Activated naive CD4-positive, alpha-beta T cell treated with anti-CD3 and anti-CD28 coated beads, Interleukin-2, amount 50 U/mL, for 72 hours (primary cell): ENCODE data around the gene RASA4. TPM values are rescaled to one million over a fixed set of nuclear protein-coding genes. Genes with fewer than 3 reads are reported as not detected.
"Not testable (repeated sequence)": the region's sequence is repeated elsewhere in the genome, so short reads cannot be mapped to it uniquely, and the experiment has no call there.

Experiments used
- ATAC-seq, 2 donors: fragments of 150-1000 bp; cut with Tn5 transposase; 2 replicates each; pipeline ENCODE4 v1.10.0; 2021; ENCODE audit warnings: mild to moderate bottlenecking in 2 of 2, moderate library complexity in 2 of 2
- DNase-seq, 2 donors: peaks; one replicate each; pipeline ENCODE4 v3.0.0; 2021 to 2022; ENCODE audit warnings: low spot score in 2 of 2
- H3K27ac Mint-ChIP-seq, 2 donors: one replicate each; pipeline ENCODE4 v1.8.0; 2022; ENCODE audit warnings: mild to moderate bottlenecking in 2 of 2, mixed read lengths in 2 of 2
- H3K36me3 Mint-ChIP-seq, 2 donors: one replicate each; pipeline ENCODE4 v1.8.0; 2022; ENCODE audit warnings: mixed read lengths in 2 of 2
- H3K9me3 Mint-ChIP-seq, 2 donors: one replicate each; pipeline ENCODE4 v1.8.0; 2022; ENCODE audit warnings: mixed read lengths in 2 of 2
- total RNA-seq, 2 donors: library from RNA; stranded (reverse); gene quantifications; one replicate each; pipeline ENCODE4 v1.2.3, GENCODE V29; 2022

The RASA4 gene
- 10 to 100 TPM; 47.8 to 79.4 TPM for total RNA-seq

DNA sequence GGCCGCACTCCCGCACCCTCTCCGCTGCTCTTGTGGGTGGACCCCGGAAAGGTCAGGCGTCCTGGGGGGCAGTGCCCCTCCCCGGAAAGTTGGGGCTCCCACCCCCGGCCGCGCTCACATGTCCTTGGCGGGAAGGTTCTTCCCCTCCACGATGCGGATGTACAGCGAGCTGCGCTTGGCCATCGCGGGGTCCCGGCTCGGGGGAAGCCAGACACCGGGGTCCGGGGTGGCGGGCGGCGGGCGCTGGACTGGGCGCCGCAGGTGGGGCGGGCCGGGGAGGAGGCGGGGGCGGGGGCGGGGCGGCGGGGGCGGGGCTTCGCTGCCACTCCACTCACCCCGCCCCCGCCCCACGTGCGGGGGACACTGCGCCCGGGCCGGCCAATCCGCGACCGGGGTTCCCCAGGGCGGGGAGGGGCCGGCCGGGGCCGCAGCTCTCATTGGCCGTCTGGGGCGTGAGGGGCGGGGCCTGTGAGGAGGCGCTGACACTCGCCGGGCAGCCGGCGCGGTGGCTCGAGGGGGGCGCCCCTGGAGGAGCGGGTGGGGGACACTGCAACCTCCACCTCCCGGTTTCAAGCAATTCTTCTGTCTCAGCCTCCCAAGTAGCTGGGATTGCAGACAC, at the start of gene RASA4:
RASA4 (minus strand) TSS at position 250 of the 619 bp plus-strand sequence; CDS start at position 183, 67 bp downstream.
- not testable (repeated sequence) for H3K9me3 Mint-ChIP-seq, H3K36me3 Mint-ChIP-seq, H3K27ac Mint-ChIP-seq
- peak; percentile 87 to 95 for ATAC-seq
- DNase-seq: peak; percentile 54 to 61

DNA sequence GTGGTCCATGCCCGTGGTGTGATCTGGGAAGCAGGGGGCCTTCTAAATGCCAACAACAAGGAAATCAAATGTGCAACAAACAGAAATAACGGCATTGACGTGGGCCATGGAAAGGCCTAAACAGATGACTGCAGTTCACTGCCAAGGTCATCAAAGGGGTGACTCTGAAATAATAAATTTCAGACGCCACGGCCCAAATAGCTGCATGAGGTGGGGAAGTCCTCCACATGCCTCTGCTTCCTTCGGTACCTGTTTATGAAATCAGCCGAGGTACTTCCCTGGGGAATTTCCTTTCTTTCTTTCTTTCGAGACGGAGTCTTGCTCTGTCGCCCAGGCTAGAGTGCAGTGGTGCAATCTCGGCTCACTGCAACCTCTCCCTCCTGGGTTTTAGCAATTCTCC, 48.2 kb upstream of the RASA4 start:
- DNase-seq, H3K9me3 Mint-ChIP-seq, H3K27ac Mint-ChIP-seq, H3K36me3 Mint-ChIP-seq, ATAC-seq: not testable (repeated sequence)

DNA sequence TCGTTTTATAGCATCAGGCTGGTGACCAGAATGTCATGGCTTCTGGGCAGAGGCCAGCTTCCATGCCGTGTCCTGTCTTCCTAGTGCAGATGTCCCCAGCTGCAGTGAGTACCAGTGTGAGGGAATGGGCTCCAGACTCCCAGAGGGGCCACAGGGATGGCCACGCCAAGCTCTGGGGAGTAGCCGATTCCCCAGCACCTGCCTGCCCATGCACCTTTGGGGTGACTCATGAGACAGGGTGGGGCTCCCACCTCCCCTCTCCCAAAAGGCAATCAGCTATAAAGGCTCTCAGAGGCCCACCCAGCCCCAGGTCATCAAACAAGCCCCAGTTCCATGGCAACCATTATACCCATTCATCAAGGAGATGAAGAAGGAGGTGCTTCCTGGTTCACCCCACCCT, 33.4 kb upstream of the RASA4 start, which contains the start of gene SPDYE2B:
SPDYE2B (plus strand) TSS at position 396 of the 400 bp plus-strand sequence. CDS start 2,030 bp downstream, outside the sequence.
- DNase-seq, H3K36me3 Mint-ChIP-seq, H3K9me3 Mint-ChIP-seq, ATAC-seq, H3K27ac Mint-ChIP-seq: not testable (repeated sequence)

DNA sequence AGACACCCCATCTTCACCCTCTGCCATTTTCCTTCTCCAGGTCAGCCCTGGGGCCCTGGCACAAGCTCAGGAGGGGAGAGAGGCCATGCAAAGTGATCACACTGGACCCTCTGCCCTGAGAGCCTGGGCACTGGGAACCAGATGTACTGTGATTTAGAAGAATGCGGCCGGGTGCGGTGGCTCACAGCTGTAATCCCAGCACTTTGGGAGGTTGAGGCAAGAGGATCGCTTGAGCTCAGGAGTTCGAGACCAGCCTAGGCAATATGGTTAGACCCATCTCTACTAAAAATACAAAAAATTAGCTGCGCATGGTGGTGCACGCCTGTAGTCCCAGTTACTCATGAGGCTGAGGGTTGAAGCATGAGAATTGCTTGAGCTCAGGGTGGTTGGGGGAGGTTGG, 31.3 kb upstream of the RASA4 start:
- ATAC-seq: peak; percentile 22 to 27
- not testable (repeated sequence) for H3K9me3 Mint-ChIP-seq, H3K27ac Mint-ChIP-seq, H3K36me3 Mint-ChIP-seq, DNase-seq

DNA sequence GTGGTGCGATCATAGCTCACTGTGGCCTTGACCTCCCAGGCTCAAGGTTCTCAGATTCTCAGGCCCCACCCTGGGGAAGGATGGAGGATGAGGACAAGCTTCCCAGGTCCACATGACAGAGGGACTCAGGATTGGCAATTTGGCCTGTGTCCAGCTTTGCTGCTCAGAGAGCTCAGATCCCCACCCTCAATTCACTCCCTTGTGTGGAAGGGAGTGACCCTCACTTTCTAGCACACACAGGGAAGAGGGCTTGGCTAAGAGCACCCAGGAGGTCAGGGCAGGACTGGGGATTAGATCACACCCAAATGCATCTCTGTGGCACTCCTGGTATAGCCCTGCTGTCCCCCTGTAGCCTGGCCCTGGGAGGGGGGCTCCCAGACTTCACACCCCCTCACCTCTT, 26.8 kb upstream of the RASA4 start:
- H3K36me3 Mint-ChIP-seq, H3K9me3 Mint-ChIP-seq, H3K27ac Mint-ChIP-seq, DNase-seq, ATAC-seq: not testable (repeated sequence)

DNA sequence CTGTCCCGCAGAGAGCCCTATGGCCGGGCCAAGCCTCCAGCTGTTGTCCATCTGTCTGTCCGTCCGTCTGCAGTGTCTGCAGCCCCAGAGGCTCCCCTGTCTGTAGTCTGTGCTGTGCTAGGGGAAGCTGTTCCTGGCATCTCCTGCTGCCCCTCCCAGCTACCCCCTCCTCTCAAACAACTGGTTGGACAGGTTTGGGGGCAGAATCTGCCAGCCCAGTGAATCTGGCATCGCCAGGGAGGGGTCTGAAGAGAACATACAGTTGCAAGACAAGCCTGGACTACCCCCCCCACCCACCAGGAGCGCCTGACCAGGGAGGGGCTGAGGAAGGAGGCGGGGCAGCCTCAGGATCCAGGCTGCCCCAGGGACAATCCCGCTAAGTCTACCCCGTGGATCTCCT, 26.1 kb upstream of the RASA4 start, which contains the start of gene UPK3BL1:
UPK3BL1 (minus strand) TSS at position 101 of the 400 bp plus-strand sequence; CDS start at position 51, 50 bp downstream.
- not testable (repeated sequence) for DNase-seq, H3K36me3 Mint-ChIP-seq, H3K9me3 Mint-ChIP-seq, H3K27ac Mint-ChIP-seq, ATAC-seq

DNA sequence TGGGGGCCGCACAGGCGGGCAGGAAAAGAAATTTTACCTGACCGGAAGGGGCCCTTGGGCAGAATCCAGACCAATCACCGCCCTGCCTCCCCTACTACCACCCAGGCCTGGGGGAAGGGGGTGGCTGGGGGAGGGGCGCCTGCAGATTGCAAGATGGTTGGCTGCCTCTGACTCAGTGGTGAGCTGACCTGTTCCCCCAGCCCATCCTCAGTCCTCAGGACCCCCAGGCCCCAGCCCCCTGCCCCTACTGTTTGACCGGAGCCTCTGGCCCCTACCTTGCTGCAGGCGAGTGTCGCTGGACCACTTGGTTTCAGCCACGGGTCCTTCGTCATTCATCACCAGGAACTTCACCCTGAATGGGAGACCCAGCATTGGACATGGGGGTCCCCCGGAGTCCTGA, 22.3 kb upstream of the RASA4 start:
- not testable (repeated sequence) for DNase-seq, H3K9me3 Mint-ChIP-seq, H3K36me3 Mint-ChIP-seq, H3K27ac Mint-ChIP-seq
- peak; percentile 15 to 17 for ATAC-seq

DNA sequence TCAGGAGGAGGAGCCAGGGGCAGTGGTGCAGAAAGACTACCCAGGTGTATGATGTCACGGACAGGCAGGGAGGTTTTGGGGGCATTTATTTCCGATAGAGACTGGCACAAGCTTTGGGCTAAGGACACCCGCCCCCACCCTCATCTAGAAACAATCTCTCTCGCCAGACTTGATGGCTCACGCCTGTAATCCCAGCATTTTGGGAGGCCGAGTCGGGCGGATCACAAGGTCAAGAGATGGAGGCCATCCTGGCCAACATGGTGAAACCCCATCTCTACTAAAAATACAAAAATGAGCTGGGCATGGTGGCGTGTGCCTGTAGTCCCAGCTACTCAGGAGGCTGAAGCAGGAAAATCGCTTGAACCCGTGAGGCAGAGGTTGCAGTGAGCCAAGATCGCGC, 20.4 kb upstream of the RASA4 start:
- H3K36me3 Mint-ChIP-seq, H3K27ac Mint-ChIP-seq, H3K9me3 Mint-ChIP-seq, DNase-seq, ATAC-seq: not testable (repeated sequence)

DNA sequence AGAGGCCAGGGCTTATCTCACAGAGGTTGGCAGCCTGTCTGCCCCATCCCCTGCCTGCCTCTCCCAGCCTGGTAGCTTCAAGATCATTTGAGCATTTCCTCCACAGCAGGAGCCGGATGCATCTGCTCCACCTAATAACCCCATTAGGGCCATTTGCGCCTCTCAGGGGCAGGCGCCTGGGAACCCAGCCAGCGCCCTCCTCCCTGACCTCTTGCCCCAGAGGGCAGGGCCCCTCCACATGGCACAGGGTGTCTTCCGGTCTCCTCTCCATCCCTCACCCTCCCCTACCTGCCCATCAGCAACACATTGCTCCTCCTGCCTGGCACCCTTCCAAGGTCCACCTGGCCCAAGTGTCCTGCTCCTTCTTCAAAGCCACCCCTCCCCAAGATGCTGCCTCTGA, 18.8 kb upstream of the RASA4 start:
- H3K27ac Mint-ChIP-seq, DNase-seq, H3K9me3 Mint-ChIP-seq, ATAC-seq, H3K36me3 Mint-ChIP-seq: not testable (repeated sequence)

DNA sequence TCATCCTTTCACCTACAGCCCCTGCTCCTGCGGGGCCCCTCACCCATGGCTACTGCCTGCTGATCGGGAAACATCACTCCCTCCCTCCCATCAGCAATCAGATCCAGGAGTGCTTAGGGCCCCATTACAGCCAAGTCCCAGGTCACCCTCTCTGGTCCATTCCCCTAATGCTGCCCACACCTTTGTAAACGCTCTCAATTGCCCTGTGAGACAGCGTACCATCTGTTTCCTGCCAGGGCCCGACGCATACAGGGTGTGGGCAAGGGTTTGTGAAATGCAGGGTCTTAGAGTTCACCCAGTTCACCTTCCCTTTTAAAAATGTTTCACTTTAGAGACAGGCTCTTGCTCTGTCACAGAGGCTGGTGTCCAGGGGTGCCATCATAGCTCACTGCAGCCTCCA, 17.7 kb upstream of the RASA4 start:
- not testable (repeated sequence) for H3K36me3 Mint-ChIP-seq, H3K27ac Mint-ChIP-seq, DNase-seq, ATAC-seq, H3K9me3 Mint-ChIP-seq

DNA sequence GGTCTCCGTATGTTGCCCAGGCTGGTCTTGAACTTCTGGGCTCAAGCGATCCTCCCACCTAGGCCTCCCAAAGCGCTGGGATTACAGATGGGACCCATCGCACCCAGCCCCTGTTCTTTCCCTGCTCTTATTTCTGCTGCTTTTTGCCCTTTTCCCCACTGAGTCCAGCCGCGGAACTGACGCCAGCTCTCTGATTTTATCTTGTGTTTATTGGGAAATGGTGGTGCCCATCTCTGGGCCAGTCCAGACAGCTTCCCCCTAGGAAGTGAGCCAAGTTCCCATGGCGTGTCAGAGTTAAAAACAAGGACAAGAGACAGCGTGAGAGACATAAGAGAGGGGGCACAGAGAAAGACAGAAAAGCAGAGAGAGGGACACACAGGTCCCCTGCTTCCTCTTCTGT, 14.1 kb upstream of the RASA4 start:
- not testable (repeated sequence) for H3K36me3 Mint-ChIP-seq, H3K9me3 Mint-ChIP-seq, DNase-seq, H3K27ac Mint-ChIP-seq, ATAC-seq

DNA sequence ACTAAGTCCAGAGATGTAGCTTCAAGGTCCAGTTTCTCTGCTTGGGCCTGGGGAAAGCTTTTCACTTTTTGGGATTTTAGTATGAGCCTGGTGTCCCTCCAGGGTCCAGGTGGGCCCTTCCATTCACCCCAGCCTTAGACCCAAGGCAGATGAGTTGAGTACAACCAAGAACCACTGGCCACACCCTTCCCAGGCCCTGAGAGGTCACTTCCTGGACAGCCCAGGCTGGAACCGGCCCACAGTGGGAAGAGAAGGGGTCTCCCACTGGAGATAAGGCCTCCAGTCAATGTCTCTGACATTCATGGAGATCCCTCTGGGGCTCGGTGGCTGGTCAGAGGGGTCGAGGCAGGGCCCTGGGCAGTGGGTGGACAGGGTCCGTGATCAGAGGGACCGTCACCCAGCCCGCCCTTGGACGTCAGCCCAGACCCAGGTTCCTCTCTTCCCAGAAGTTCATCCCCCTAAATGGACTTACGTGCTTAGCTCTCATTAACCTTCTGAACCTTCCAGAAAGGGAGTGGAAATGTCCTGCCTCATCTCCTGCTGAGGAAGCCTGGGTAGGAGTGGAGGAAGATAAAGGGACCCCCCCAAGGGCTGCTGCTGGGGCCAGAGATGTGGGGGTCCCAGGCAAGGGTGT, 10.8 kb upstream of the RASA4 start:
- H3K27ac Mint-ChIP-seq, H3K36me3 Mint-ChIP-seq, DNase-seq, H3K9me3 Mint-ChIP-seq, ATAC-seq: not testable (repeated sequence)

DNA sequence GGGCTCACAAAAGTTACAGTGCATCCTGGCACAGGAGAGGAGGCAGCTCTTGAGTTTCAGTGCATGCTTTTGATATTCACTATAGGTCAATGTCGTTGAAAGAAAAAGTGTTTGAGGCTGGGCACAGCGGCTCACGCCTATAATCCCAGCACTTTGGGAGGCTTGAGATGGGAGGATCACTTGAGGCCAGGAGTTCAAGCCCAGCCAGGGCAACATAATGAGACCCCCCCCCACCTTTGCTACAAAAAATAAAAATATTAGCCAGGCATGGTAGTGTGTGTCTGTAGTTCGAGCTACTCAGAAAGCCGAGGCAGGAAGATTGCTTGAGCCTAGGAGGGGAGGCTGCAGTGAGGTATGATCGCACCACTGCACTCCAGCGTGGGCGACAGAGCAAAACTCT, 1.6 kb upstream of the RASA4 start:
- not testable (repeated sequence) for ATAC-seq

DNA sequence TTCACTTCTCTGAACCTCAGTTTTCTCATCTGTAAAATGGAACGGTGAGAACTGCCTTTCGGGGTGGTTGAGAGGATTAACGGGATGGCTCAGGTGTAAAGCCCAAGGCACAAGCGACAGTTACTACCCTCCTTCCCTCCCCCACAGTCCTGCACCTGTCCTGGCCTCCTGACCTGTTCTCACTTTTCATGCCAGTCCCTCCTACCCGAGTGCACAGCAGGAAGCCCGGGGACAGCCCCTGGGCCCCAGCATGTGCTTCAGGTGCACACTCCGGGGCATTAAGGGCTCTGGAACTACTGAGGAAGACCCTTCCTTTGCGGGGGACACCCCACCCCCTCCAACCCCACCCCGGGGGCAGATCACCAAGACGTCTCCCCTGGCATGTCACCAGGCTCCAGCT, 626 bp downstream of the RASA4 start:
- H3K36me3 Mint-ChIP-seq, H3K27ac Mint-ChIP-seq, DNase-seq, H3K9me3 Mint-ChIP-seq: not testable (repeated sequence)
- peak in 1 of 2 donors; percentile 42 for ATAC-seq

More for the DNA sequence above, 1.6 kb upstream of the RASA4 start:
- not testable (repeated sequence) for H3K36me3 Mint-ChIP-seq, DNase-seq, H3K27ac Mint-ChIP-seq, H3K9me3 Mint-ChIP-seq

DNA sequence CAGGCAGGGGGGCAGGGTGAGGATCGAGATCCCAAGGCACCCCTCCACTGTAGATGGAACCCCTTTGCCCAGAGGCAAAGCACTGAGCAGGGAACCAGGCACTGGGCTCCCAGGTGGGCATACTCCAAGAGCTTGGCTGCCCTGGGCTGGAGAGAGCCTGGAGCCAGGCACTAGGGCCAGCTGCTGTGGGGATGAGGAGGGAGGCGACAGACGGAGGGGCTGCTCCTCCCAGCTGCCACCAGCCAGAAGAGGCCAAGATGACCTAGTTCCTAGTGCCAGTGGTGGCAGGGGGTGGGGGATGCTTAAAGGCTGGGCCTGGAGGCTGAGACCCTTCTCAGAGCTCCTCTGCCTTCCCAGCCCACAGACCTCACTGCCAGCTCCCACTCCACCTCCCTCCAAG, 1.7 kb downstream of the RASA4 start:
- H3K27ac Mint-ChIP-seq, H3K9me3 Mint-ChIP-seq, DNase-seq, ATAC-seq, H3K36me3 Mint-ChIP-seq: not testable (repeated sequence)

DNA sequence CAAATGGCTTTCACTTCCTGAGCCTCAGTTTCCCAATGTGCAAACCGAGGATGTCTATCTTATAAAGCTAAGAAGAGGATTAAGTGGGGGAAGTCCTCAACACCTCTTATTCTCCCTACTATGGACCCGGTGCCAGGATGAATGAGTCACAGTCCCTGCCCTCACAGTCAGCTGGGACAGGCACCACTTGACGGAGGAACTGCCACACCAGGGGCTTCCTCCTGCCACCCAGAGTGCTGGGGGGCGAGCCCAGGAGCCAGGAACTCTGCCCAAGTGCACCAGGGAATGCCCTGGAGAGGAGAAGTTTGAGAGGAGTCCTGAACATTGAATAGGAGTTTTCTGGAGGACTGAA, 2.2 kb downstream of the RASA4 start:
- not testable (repeated sequence) for H3K27ac Mint-ChIP-seq, DNase-seq, H3K36me3 Mint-ChIP-seq, H3K9me3 Mint-ChIP-seq
- ATAC-seq: peak in 1 of 2 donors; percentile 32

DNA sequence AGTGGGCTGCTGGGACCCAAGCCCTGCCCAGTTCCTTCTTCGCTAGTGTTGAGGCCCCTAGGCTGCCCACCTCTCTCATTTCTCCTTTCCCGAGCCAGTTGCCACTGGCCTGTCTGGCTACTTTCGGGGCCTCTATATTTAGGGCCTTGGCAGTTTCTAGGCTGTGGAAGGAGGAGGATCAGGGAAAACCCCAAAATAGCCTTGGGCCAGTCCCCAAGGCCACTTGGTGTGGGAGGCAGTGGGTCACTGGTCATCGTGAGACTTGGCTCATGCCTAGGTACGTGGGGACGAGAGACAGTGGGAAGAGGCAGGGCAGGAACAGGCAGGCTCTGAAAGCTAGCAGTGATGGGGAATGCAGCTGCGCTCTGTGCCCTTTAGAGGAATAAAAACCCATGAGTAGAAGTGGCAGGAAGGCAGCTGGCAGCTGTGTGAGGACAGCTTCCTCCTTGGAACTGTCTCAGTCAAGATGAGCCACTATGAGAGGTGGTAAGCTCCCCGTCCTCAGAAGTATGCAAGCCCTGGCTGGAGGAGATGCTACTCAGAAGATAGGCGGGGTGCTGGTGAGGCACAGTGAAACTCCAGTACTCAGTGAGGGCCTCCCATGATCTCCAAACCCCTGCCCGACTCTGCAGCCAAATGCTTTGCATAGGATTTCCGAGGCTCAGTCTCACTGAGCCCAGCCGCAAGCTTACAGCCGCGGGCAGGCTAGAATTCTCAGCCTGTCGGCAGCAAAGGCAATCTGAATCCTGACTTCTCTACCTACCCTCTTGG, 2.8 kb downstream of the RASA4 start:
- DNase-seq: peak; percentile 1 to 53
- peak in 1 of 2 donors; percentile 10 for ATAC-seq
- not testable (repeated sequence) for H3K36me3 Mint-ChIP-seq, H3K9me3 Mint-ChIP-seq, H3K27ac Mint-ChIP-seq
